Astrocyte of the hippocampus (primary cell): ENCODE results near the gene ITGB3.
"Not testable (repeated sequence)": the region's sequence is repeated elsewhere in the genome, so short reads cannot be mapped to it uniquely, and the experiment has no call there.

Experiments used
- DNase-seq: peaks from one replicate; pipeline ENCODE4 v3.0.0; 2011; ENCODE audit warnings: low read depth, low spot score

The ITGB3 gene

GRCh38 chr17:47223007-47223406 lies 30.6 kb upstream of the ITGB3 start:
- no peak for DNase-seq

- DNase-seq = no peak
These were observed 30.2 kb upstream of the ITGB3 start for GRCh38 chr17:47223460-47223859.

GRCh38 chr17:47224077-47224476 lies 29.6 kb upstream of the ITGB3 start:
- DNase-seq = not testable (repeated sequence)

- peak; percentile 38 for DNase-seq
These were observed 28.7 kb upstream of the ITGB3 start for GRCh38 chr17:47224966-47225365.

- peak; percentile 79 for DNase-seq
These were observed 28.2 kb upstream of the ITGB3 start for GRCh38 chr17:47225436-47225858.

GRCh38 chr17:47225911-47226688 lies 27.5 kb upstream of the ITGB3 start:
- DNase-seq = no peak

GRCh38 chr17:47227862-47228261 lies 25.8 kb upstream of the ITGB3 start:
- no peak for DNase-seq

GRCh38 chr17:47229535-47230443 lies 23.8 kb upstream of the ITGB3 start:
- DNase-seq = peak; percentile 96

- DNase-seq = no peak
These were observed 22.8 kb upstream of the ITGB3 start for GRCh38 chr17:47230864-47231263.

- no peak for DNase-seq
These were observed 22.3 kb upstream of the ITGB3 start for GRCh38 chr17:47231334-47231733.

- no peak for DNase-seq
These were observed 21.8 kb upstream of the ITGB3 start for GRCh38 chr17:47231866-47232265.

- no peak for DNase-seq
These were observed 21.2 kb upstream of the ITGB3 start for GRCh38 chr17:47232465-47232864.

- no peak for DNase-seq
These were observed 18.1 kb upstream of the ITGB3 start for GRCh38 chr17:47235506-47235905.

- no peak for DNase-seq
These were observed 17.7 kb upstream of the ITGB3 start for GRCh38 chr17:47235923-47236322.

- no peak for DNase-seq
These were observed 15.8 kb upstream of the ITGB3 start for GRCh38 chr17:47237841-47238240.

- no peak for DNase-seq
These were observed 15.2 kb upstream of the ITGB3 start for GRCh38 chr17:47238321-47239010.

- DNase-seq = no peak
These were observed 14.0 kb upstream of the ITGB3 start for GRCh38 chr17:47239619-47239966.

- DNase-seq = peak; percentile 92
These were observed 13.5 kb upstream of the ITGB3 start for GRCh38 chr17:47239967-47240651.

- DNase-seq = no peak
These were observed 12.8 kb upstream of the ITGB3 start for GRCh38 chr17:47240806-47241205.

- no peak for DNase-seq
These were observed 11.0 kb upstream of the ITGB3 start for GRCh38 chr17:47242648-47243047.

- DNase-seq = no peak
These were observed 9.7 kb upstream of the ITGB3 start for GRCh38 chr17:47243737-47244598.
